ENCODE measurements around the gene GATAD1.
"Not testable (repeated sequence)": the region's sequence is repeated elsewhere in the genome, so short reads cannot be mapped to it uniquely, and the experiment has no call there.

GATAD1 gene, protein sequence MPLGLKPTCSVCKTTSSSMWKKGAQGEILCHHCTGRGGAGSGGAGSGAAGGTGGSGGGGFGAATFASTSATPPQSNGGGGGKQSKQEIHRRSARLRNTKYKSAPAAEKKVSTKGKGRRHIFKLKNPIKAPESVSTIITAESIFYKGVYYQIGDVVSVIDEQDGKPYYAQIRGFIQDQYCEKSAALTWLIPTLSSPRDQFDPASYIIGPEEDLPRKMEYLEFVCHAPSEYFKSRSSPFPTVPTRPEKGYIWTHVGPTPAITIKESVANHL

DNA sequence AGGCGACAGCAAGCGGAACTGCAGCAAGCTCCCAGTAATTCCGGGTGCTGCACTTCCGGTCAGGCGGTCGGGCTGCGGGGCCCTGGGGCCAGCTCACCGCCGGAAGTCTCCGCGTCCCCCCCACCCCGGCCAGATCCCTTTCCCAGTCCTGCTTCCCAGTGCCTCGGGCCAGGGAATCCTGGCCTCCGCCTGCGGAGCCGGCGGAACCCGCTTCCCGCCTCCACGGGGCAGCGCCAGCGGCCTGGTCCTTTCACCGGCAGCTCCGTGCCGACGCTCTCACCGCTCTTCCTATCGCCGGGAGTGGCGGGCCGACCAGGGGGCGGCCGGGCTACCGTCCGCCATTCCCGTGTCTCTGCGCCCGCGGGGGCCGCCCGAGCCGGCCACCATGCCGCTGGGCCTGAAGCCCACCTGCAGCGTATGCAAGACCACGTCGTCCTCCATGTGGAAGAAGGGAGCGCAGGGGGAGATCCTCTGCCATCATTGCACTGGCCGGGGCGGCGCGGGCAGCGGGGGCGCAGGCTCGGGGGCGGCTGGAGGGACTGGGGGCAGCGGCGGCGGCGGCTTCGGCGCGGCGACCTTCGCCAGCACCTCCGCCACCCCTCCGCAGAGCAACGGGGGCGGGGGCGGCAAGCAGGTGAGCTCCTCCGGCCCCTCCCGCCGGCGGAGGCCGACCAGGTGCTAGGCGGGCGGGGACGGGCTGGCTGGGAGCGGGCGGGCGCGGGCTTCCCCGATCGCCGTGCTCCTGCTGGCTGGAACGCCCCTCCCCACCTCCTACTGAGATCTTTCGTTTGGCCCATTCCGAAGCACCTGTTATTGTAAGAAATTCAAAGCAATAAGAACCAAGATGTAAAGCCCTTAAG is at the start of gene GATAD1:
Gene GATAD1, plus strand, starts transcription at position 138 of the 860 bp plus-strand sequence. Its CDS starts 248 bp downstream, at position 386.
- peak; percentile 80 for DNase-seq

DNA sequence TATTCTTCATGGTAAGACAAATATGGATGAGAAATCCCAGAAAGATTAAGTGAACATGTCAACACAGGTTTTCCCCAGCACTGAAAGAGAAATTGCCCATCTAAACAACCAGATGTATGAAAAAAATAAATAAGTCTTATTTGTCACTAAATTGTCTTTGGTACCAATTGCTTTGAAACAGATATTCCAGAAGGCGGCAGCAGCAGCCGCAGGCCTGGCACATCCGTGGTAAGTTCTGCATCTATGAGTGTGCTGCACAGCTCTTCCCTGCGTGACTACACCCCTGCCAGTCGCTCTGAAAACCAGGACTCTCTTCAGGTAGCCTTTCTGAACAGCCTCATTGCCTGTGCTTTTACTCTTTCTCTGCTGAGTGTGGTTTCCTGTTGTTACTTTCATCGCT is 49.7 kb upstream of the GATAD1 start:
- DNase-seq, result no peak

DNA sequence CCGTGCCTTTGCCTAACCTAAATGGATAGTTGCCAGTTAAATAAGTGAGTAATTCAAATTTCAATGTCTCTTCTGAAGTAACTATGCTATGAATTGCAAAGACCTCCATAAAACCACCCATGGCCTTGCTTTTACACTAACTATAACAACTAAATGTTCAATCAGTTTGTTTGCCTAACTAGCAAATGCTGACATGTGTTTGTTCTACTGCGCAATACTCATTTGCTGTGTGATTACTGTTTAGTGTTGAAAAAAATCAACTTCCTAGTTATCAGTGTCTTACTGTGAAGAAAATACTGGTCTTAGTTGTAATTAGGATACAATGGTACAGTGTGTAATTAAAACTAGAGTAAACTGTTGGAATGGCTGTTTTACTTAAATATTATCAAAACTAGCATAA is 47.3 kb upstream of the GATAD1 start:
- DNase-seq, result no peak

DNA sequence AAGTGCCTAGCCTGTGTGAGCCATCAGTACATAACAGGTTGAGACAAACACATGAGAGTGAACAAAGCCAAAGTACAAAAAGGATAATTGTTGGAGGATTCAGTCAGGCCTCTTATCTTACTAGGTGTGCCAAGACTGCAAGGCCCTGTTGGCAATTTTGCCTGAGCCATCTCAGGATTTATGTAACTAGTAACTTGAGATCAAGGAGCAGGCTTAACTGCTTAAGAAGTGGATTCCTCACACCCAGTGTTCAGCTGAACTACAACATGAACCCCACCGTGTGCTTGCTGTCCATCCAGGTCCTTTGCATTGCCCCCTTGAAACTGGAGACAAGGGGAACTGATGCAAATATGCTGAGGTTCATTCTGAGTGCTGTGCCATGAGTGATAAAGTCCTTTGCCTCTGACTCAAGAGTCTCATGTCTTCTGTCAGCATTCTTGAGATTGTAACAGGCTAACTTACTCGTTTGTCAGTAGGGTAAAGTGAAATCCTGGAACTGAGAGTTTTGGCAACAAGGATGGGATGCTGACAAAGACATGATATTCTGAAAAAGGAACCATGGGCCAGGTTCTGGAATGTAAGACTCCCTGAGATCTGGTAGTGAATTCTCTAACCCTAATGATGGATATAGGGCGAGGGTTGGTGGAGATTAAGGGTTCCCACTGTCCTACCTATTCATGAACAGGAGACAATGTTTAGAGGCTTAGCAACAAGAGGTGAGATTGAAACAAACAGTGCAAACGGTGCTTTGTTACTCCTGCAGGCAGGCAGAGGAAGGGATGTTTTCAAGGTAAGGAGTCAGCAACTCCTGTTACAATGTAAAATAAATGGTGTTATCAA is 44.1 kb upstream of the GATAD1 start:
- no peak for DNase-seq

DNA sequence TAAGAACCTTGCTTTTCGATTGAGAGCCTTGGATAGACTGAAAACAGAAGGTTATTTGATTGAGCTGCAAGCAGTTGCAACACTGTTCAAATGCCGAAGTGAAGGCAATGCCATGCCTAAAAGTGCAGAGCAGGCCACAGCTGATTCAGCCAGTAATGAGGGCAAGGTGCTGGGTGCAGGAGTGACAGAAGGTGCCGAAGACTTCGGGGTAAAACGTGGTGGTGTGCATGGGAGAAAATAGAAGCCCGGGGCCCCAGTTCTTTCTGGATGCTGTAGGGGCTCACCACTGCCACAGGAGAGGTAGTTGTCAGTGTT is 43.6 kb upstream of the GATAD1 start:
- no peak for DNase-seq

DNA sequence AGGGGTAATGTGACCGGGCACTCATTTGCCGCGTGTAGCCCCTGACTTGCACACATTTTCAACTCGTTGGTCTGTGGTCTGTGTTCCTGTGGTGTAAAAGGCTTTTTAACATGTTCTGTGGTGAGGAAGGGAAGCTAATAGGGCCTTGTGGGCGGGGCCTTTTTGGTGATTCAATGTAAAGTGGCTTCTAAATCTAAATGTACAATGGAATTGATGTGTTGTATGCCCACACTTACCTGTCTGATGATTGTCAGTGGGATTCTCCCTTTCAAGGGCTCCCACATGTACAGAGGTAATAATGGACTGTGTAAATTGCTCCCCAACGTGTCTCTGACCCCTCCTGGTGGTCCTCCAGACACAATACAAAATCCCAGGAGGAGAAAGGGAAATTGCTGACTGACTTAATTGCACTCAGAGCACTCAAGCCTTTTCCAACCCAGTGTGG is 43.1 kb upstream of the GATAD1 start:
- peak; percentile 88 for DNase-seq

DNA sequence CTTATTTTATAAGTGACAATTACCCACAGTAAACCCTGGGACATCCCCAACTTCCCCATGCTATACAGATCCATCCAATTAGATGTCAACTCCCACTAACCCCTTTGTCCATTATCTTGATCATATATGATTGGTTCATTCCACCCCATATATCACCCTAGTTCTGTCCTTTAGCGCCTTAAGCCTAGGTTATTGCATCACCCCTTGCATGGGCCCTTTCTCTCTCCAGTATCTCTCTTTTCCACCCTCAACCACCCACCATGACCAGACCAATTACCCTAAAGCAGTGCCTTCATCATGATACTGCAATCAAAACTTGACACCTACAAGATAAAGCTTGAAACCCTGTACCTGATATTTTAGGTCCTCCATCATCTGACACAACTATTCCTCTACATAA is 37.9 kb upstream of the GATAD1 start:
- no peak for DNase-seq

DNA sequence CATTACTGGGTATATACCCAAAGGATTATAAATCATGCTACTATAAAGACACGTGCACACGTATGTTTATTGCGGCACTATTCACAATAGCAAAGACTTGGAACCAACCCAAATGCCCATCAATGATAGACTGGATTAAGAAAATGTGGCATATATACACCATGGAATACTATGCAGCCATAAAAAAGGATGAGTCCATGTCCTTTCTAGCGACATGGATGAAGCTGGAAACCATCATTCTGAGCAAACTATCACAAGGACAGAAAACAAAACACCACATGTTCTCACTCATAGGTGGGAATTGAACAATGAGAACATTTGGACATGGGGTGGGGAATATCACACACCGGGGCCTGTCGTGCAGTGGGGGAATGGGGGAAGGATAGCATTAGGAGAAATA is 37.1 kb upstream of the GATAD1 start:
- DNase-seq, result not testable (repeated sequence)

DNA sequence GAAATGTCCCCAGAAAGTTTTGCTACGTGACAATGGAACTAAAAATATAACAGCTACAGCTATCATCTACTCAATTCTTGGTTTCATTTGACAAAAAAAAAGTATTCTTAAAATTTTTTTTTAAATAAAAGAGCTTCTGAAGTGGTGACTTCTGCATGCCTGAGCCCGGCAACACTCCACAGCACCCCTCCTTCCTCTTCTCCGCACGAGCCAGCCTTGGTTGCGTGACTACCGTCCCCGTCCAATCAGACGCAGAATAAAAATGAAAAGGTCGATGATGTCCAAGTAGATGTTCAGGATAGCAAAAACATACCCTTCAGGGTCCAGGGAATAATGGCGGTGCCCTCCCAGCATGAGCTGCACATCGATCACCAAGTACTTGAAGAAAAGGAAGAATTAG is 34.5 kb upstream of the GATAD1 start:
- DNase-seq, result no peak

DNA sequence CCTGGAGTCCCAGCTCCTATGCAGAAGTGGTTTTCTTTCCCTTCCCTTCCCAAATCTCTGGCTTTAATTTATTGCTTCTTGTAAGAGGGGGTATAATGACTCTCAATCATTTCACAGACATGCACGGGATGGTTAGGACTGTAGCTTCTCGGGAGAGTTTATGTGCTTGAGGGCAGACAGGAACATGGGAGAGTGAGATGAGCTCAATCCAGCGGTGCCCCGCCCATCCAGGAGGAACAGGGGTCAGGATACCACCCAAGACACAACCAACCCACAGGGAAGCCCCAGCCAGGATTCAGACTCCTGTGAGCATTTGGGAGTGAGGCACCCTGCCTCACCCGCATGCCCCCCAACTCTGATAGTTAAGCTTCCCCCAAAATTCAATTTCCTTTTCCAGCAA is 33.7 kb upstream of the GATAD1 start:
- no peak for DNase-seq

DNA sequence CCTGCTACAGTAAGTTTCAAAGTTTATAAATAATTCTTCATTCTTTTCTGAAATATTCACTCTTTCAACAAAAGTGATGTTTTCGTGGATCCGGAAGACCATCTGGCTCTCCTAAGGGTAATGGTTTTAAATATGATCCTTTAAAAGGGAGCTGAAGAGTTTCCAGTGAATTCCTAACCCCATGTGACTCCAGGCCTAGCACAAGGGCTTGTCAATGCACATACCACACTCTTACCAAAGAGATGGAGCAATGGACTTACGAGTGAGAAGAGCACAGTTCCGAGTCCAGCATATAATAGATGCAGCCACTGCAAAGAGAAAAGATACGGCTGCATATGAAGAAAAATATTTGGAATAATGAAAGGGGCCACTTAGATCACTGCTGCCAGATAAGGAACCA is 32.1 kb upstream of the GATAD1 start:
- DNase-seq, result no peak

DNA sequence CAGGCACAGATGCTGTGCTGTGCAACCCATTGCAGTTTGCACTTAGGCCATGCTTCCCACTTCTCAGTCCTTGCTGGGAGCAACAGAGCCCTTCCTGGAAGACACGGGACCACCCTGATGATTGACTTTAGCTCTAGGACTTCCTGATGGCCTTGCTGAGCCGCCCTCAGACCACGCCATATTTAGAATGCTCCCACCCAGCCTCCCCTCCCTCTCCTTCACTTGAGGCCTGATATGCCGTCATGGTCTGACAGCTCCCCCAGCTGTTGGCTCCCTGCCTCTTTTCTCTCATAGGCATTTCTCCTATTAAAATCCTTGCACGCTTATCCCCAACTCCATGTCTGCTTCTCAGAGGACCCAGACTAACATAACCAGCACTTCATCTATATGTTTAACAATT is 29.4 kb upstream of the GATAD1 start:
- no peak for DNase-seq

DNA sequence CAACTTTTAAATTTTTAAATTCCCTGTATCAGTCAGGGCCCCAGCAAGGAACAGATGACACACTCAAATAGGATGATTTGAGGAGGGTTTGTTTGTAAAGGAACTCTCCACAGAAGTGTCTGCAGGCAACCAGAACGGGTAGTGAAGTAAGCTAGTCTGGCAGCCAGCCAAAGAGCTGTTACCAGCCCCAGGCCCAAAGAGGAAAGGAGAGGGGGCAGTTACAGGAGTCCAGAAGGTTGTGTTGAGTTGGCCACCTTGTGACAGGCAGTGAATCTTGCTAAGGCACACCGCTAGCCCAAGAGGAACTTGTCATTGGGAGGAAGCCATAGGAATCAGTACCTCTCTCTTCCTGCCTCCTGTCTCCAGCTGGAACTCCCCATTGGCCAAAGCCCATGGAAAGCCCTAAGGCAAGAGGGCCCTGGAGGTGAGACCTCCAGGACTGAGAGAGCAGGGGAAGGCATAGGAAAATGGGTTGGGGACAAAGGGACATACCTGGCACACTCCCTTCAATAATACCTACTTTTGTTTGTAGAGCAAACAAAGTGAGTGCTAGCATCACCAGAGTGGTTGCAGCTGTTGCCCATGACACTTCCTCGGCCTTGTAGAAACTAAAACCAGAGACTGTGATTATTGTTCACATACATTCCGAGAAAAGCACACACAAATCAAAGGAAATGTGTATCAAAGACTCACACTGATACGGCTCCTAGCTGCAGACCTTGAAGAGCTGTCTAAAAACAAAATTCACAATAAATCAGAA is 25.4 kb upstream of the GATAD1 start:
- no peak for DNase-seq

DNA sequence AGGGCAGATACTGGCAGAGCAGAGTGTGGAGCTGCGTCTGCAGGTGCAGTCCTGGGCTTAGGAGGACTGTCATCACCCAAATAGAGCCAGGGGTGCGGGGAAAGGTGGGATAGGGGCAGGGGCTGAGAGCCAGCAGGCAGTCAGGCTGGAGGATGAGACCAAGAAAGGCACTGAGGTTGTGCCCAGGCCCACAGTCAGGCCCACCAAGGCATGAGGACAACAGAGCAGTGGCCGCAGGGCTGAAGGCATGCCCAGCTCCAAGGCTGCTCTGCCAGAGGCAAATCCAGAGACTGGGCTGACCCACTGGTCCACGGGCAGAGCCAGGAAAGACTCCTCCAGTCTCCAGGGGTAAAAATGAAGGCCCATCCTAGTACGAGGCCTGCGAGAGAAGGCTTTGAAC is 24.4 kb upstream of the GATAD1 start:
- DNase-seq, result no peak

DNA sequence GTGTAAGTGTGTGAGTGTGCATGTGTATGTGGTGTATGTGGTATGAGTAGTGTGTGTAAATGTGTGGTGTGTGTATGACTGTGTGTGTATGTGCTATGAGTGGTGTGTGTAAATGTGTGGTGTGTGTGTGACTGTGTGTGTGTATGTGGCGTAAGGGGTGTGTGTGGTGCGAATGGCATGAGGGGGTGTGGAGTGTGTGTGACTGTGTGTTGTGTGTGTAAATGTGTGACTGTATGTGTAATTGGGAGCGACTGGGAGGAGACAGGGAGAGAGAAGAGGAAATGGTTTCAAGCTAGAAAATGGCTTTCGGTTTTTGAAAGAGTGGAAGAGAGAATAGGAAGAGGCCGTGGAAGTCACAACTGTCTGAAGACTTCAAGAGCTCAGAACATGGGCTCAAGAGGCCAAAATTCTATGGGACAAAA is 23.6 kb upstream of the GATAD1 start:
- DNase-seq, result no peak

DNA sequence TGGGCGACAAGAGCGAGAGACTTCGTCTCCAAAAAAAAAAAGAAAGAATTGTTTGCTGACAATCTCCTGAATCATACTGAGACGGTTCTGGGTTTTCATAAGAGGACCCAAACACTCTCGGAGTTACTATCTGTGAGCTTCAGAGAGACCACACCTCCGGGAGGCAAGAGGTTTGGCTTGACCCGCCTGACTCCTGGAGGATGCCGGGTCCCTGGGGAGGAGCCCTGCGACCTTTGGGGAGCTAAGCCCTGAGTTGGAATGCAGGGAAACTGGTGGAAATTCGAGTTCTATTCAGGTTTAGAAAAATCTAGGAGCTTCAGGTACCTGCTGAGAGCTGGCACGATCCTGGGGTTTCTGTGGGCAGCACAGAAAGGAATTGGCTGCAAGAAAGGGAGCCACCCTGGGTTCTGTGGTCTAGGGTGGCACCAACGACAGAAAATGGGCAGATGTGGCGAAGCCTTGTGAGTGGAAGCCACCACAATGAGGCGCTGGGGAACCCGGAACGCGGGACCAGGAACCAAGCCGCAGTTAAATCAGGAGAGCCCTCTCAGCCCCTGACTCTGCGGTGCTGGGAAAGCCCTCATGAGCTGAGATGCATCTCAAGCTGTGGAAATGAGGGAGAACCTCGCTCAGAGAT is 21.9 kb upstream of the GATAD1 start:
- DNase-seq, result no peak

DNA sequence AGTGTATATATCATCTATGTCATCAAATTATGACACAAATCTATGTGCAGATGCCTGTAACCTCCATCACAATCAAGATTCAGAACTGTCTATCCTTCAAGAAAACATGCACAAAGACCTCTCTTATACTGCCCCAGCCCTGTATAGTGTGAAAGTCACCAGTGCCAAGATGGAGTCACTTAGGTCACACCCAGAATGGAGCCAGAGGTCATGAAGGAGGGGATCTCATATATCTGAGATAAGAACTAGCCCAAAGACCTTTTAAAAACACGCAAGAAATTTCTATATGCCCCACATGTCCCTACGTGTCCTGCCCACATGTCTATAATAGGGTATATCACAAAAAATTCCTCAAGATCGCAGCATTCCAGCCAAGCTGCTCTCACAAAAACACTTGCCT is 20.1 kb upstream of the GATAD1 start:
- no peak for DNase-seq

DNA sequence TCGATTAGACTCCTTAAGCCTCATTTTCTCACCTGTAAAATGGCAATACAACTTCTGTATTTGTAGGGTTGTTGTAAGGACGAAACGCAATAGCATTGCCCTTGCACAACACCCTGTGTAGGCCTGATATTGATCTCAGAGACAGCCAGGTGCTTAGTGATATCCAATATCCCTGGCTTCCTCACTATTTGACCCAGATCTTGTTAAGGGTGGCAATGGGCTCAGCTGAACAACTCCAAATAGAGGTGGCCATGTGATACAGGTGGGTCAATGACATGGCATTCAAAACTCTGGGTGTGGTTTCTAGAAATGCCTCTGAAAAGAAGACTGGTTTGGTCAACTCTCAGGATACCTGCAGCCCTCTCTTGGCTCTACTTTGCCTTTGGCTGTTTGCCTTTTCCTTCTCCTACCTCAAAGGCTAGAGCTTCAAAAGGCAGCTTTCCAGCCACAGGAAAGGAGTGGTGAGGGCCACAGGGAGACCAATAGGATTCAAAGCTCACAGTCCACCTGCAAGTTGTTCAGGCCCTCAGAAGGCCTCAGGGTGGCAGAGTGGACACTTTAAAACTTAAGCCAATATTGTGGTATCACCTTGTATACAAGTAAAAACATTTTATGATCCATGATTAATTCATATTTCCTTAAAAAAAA is 14.9 kb upstream of the GATAD1 start:
- no peak for DNase-seq

DNA sequence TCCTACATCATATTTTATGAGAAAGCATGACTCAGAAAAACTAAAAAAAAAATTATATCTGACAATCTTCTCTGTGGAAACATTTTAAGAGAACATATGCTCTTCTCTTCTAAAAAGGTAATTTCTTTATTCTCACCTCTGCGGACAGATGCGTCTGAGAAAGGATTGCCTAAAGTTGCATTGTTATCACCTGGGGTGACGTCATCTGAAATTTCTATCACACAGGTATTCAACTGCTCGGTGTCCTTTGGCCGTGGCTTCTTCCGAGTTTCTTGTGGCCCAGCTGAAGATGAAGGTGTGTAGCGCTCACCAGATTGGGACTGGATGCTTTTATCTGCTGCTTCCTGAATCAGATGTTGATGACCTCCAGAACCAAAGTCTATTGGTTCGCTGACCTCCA is 14.3 kb upstream of the GATAD1 start:
- DNase-seq, result no peak

DNA sequence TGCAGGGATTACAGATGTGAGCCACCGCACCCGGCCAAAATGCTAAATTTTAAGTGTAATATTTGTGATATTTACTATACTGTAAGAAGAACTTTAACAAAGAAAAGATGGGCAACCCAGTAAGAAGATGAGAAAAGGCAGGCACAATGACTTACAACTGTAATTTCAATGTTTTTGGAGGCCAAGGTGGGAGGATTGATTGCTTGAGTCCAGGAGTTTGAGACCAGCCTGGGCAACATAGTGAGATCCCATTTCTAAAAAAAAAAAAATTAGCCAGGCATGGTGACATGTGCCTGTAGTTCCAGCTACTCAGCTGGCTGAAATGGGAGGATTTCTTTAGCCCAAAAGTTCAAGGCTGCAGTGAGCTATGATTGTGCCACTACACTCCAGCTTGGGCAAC is 11.7 kb upstream of the GATAD1 start:
- DNase-seq, result no peak

DNA sequence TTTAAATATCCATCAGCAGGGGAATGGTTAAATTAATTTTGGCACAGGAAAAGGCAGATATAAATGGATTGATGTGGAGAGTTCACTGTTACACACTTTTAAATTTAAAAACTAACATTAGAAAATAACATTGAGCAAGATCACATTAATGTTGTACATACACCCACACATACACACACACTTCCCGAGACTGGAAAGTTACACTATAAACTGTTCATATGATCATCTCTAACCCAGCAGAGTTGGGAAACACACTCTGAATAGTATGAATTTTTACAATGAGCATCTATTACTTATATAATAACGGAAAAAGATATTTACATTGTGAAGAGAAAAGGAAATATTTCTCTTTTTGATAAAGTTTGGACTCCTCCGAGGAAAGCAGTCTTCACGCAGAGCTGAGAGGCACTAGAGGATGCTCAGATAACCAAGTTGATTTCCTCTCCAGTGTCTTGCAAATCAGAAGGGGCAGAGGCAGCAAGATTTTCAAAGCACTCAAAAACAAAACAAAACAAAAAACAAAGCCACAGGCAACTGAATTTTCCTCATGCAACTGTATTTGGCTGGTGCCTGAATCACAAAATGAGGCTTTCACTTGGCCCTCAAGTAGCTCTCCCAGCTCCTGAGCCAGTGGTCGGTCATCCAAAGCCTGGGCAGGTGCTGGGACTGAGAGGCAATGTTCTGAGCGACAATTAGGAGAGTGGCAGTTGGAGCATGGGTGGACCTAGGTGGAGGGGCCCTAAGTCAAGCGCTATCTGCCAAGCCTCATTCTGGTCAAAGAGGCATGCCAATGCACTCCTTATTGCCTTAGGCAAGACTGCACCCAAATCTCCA is 10.5 kb upstream of the GATAD1 start:
- DNase-seq, result no peak

All from NCI-H2107 (cell line).